Neural crest cell (in vitro differentiated cells): Measurements from ENCODE around the gene STAU1. TPM values are rescaled to one million over a fixed set of nuclear protein-coding genes. Genes with fewer than 3 reads are reported as not detected.

Experiments used
- DNase-seq: peaks from one replicate; pipeline ENCODE4 v3.0.0; 2021; ENCODE audit warnings: low read depth, mixed read lengths, low spot score
- H3K27ac Mint-ChIP-seq: one replicate; pipeline ENCODE4 v1.8.0; 2021; ENCODE audit warnings: mild to moderate bottlenecking, mixed read lengths; ENCODE audit not compliant: unreplicated experiment
- H3K27me3 Mint-ChIP-seq: 2 replicates; pipeline ENCODE4 v1.8.0; 2021; ENCODE audit warnings: low read depth, mild to moderate bottlenecking, mixed read lengths
- H3K36me3 Mint-ChIP-seq: 2 replicates; pipeline ENCODE4 v1.8.0; 2021; ENCODE audit warnings: low read depth, mild to moderate bottlenecking, mixed read lengths
- H3K4me1 Mint-ChIP-seq: 2 replicates; pipeline ENCODE4 v1.8.0; 2021; ENCODE audit warnings: mixed read lengths
- H3K4me3 Mint-ChIP-seq: one replicate; pipeline ENCODE4 v1.8.0; 2021; ENCODE audit warnings: mild to moderate bottlenecking, mixed read lengths
- H3K9me3 Mint-ChIP-seq: 2 replicates; pipeline ENCODE4 v1.8.0; 2021; ENCODE audit warnings: mixed read lengths
- total RNA-seq: library from RNA; stranded (reverse); gene quantifications from 2 replicates; pipeline ENCODE4 v1.2.1, GENCODE V29; 2021
- TF ChIP-seq, protein P1 (sequence below): fragments of 200-600 bp; sonication (generic); conservative IDR thresholded peaks from 2 replicates; pipeline ENCODE4 v1.5.0; 2021; ENCODE audit warnings: antibody characterized with exemption, mild to moderate bottlenecking

The STAU1 gene
- total RNA-seq, 1 donor from 2014 or later, result 102 TPM

DNA sequence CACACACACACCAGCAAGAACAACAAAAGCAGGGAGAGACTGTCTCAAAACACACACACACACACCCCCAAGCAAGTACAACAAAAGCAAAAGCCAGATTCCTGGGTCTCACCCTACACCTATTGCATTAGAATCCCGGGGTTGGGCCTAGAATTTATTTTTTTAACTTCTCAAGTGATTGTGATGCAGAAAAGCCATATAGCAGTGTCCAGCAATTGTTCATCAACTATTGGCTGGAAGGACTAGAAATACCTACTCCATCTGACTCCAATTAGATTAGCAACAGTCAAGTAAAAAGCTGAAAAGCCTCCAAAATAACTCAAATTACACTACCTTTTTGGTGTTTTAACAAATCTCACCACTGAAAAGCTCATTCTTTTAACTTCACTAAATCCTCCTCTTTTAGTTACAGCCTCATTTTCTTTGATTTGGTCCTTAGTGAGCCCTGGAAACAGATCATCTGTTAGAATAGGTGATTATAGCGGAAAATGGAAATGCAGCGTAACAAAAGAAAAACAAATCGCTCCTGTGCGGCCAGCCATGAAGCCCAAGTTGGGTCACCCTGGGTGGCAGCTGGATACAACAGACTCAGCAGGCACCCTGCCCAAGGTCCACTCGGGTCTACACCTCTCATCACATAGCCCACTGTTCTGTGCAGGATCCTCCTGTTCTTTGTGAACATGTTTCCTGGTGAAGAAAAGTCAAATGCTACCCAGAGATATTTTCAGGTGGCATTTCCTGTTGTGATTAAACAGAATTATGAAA, 38.7 kb downstream of the STAU1 start:
- no peaks in the 10 kb centered on the region for H3K9me3 Mint-ChIP-seq
- peaks cover 12% of the 10 kb centered on the region for H3K4me1 Mint-ChIP-seq
- H3K27me3 Mint-ChIP-seq, result no peaks in the 10 kb centered on the region
- H3K36me3 Mint-ChIP-seq, result peaks cover 12% of the 10 kb centered on the region
- DNase-seq, result no peak
- H3K4me3 Mint-ChIP-seq, result no peak overlapping the region
- TF ChIP-seq, protein P1, sequence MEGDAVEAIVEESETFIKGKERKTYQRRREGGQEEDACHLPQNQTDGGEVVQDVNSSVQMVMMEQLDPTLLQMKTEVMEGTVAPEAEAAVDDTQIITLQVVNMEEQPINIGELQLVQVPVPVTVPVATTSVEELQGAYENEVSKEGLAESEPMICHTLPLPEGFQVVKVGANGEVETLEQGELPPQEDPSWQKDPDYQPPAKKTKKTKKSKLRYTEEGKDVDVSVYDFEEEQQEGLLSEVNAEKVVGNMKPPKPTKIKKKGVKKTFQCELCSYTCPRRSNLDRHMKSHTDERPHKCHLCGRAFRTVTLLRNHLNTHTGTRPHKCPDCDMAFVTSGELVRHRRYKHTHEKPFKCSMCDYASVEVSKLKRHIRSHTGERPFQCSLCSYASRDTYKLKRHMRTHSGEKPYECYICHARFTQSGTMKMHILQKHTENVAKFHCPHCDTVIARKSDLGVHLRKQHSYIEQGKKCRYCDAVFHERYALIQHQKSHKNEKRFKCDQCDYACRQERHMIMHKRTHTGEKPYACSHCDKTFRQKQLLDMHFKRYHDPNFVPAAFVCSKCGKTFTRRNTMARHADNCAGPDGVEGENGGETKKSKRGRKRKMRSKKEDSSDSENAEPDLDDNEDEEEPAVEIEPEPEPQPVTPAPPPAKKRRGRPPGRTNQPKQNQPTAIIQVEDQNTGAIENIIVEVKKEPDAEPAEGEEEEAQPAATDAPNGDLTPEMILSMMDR, result no peak
- H3K27ac Mint-ChIP-seq, result no peak overlapping the region

DNA sequence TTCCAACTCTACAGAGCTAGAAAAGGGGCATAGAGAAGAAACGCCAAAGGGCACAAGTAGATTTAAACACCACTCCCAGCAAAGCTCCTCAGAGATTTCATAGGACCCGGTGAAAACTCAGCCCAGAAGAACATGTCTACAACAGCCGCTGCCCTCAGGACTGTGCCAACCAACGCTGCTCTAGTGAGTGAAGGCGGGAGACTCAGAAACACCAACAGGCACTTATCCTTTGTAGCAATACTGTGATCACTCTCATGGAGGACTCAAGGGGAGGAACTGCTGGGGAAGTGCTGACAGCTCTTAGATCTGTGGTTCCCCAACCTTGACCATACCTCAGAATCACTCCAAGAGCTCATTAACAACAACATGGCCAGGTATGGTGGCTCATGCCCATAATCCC, 39.5 kb downstream of the STAU1 start:
- no peaks in the 10 kb centered on the region for H3K27me3 Mint-ChIP-seq
- TF ChIP-seq, protein P1, result no peak
- no peak overlapping the region for H3K27ac Mint-ChIP-seq
- peaks cover 12% of the 10 kb centered on the region for H3K4me1 Mint-ChIP-seq
- H3K36me3 Mint-ChIP-seq, result peaks cover 12% of the 10 kb centered on the region
- no peak for DNase-seq
- no peaks in the 10 kb centered on the region for H3K9me3 Mint-ChIP-seq
- no peak overlapping the region for H3K4me3 Mint-ChIP-seq

DNA sequence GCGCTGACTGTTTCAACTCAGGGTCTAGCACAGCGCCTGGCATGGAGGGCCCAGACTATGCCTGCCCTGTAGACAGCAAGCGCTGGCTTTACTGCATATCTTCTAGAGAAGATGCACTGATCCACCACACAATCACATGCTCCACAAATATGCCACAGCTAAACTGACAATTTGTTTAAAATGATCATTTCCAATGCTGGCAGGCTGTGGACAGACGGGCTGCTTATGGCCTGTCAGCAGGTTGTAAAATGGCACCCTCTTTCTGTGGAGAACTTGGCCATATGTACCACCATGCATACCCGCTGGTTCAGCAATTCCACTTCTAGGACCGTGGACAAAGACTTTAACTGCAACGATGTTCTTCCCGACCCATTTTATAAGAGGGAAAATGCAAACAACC, 40.8 kb downstream of the STAU1 start:
- TF ChIP-seq, protein P1, result no peak

DNA sequence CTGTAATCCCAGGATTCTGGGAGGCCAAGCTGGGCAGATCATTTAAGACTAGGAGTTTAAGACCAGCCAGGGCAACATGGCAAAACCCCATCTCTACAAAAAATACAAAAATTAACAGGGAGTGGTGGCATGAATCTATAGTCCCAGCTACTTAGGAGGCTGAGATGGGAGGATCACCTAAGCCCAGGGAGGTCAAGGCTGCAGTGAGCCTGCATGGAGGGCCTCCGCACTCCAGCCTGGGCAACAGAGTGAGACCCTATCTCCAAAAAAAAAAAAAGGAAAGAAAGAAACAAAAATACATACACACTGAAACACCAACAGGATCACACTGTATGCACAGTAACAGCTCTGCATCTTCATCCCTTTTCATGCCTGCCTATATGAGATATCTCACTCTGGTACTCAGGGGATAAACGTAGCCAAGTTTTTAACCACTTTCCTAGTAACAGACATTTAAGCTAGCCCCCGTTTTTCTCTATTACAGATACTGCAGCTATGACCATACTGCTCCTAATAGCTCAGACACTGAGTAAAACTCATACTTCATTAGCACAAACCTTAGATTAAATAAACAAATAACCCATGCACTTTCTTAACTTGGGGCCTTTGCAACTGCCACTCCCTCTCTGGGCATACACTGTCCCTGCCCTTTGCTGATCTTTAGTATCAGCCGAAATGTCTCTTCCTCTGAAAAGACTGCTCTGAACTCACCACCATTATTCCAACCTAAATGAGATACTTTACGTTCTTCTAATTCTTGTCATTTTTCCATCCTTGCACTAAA, 41.5 kb downstream of the STAU1 start:
- H3K27ac Mint-ChIP-seq, result no peak overlapping the region

More for the DNA sequence above, 40.8 kb downstream of the STAU1 start:
- H3K4me3 Mint-ChIP-seq, result no peak overlapping the region
- H3K27me3 Mint-ChIP-seq, result no peaks in the 10 kb centered on the region
- no peaks in the 10 kb centered on the region for H3K9me3 Mint-ChIP-seq
- H3K4me1 Mint-ChIP-seq, result peaks cover 12% of the 10 kb centered on the region
- no peak overlapping the region for H3K27ac Mint-ChIP-seq
- H3K36me3 Mint-ChIP-seq, result peaks cover 12% of the 10 kb centered on the region
- DNase-seq, result no peak

DNA sequence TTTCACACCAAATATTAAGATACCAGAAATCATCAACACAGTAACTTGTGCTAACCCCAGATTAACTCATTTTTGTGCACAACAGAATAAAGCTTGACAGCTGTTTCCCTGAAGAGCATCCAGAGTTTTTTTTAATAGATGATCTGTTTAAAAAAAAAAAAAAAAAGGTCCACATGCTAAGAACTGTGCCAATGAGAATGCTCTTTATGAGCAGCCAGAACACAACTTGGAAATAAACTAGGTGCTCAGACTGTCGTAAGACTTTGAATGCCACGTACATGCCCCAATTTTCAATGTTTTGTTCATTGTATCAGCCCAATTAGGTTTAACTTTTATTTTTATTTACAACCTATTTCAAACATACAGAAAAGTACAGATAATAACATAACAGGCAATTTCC, 47.3 kb downstream of the STAU1 start:
- DNase-seq, result no peak
- no peaks in the 10 kb centered on the region for H3K4me1 Mint-ChIP-seq
- no peaks in the 10 kb centered on the region for H3K9me3 Mint-ChIP-seq
- H3K27me3 Mint-ChIP-seq, result no peaks in the 10 kb centered on the region
- peaks cover 3% of the 10 kb centered on the region for H3K36me3 Mint-ChIP-seq
- TF ChIP-seq, protein P1, result no peak
- no peak overlapping the region for H3K27ac Mint-ChIP-seq
- H3K4me3 Mint-ChIP-seq, result no peak overlapping the region

More for the DNA sequence above, 41.5 kb downstream of the STAU1 start:
- Mint-ChIP-seq H3K9me3 (no peaks in the 10 kb centered on the region), H3K4me1 (peaks cover 12% of the 10 kb centered on the region), H3K36me3 (peaks cover 12% of the 10 kb centered on the region), H3K27me3 (no peaks in the 10 kb centered on the region), H3K4me3 (no peak overlapping the region)
- TF ChIP-seq, protein P1, result no peak
- no peak for DNase-seq
